ENCODE measurements around the gene RNF220. TPM values are rescaled to one million over a fixed set of nuclear protein-coding genes. Genes with fewer than 3 reads are reported as not detected.

RNF220 gene
- total and polyA plus RNA-seq, 2 donors (not counting 3 experiments of a cell fraction or from before 2014, with no cell fraction given), result 62.7 to 66.6 TPM

- POLR2A ChIA-PET, result no interaction called here
- TF ChIP-seq GATA2 (IDR thresholded peaks at IDR 0.05; ENCODE audit: insufficient read depth, insufficient read length, low read depth, low read length), result no peak
- no peak for TF ChIP-seq FOS (IDR thresholded peaks at IDR 0.05; ENCODE audit: borderline replicate concordance, insufficient read depth, low read length)
- TF ChIP-seq EZH2 (IDR thresholded peaks at IDR 0.05; ENCODE audit: borderline replicate concordance, low read depth, low read length, severe bottlenecking), result no peak
- no peak for TF ChIP-seq POLR2A (IDR thresholded peaks at IDR 0.05; ENCODE audit: low read depth, low read length)
- no peak for TF ChIP-seq MYC (IDR thresholded peaks at IDR 0.05; ENCODE audit: low read depth, low read length)
- TF ChIP-seq CTCF (IDR thresholded peaks at IDR 0.05; ENCODE audit: extremely low read depth in 1 of 2, insufficient read depth in 1 of 2, low read depth in 1 of 2, low read length in 2 of 2), result no peak
- no peak for TF ChIP-seq POLR2AphosphoS5 (IDR thresholded peaks at IDR 0.05; ENCODE audit: insufficient read depth, low read depth, low read length)
- TF ChIP-seq, protein P1, sequence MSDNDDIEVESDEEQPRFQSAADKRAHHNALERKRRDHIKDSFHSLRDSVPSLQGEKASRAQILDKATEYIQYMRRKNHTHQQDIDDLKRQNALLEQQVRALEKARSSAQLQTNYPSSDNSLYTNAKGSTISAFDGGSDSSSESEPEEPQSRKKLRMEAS (IDR thresholded peaks at IDR 0.05; ENCODE audit: insufficient read depth, insufficient read length), result no peak
- no peak for TF ChIP-seq JUN (IDR thresholded peaks at IDR 0.05; ENCODE audit: borderline replicate concordance, insufficient read depth, insufficient read length, low read depth)
- intact Hi-C loops (cut with micrococcal nuclease) (no loop called here), dilution Hi-C loops (cut with MboI; ENCODE audit: extremely low pct_ligation_motif_present, low sequenced_read_pairs) (no loop called here)
- H3K4me3 ChIP-seq (replicated peaks in 1 of 3; ENCODE audit: insufficient read depth in 1 of 3, low read depth in 1 of 3, low read length in 3 of 3), result no peak overlapping the region
- CTCF ChIA-PET, result interaction anchor here (1.5 kb wide), 1 partner anchor 10 kb away, joined by 4 read pairs; no protein-coding TSS in a partner anchor
- H3K27me3 ChIP-seq (ENCODE audit: control insufficient read depth in 2 of 2, insufficient read depth in 2 of 2, low read length in 2 of 2), result peaks cover 20 to 41% of the 10 kb centered on the region in 2 experiments
- FAIRE-seq, result no peak
- no peaks in the 10 kb centered on the region for H3K4me1 ChIP-seq (ENCODE audit: control insufficient read depth, extremely low read depth, insufficient read depth, low read length)
- no peak for DNase-seq (ENCODE audit: low read depth, low spot score)
- no peak overlapping the region for H3K4me2 ChIP-seq (ENCODE audit: insufficient read depth, low read length)
- H4K20me1 ChIP-seq (replicated peaks; ENCODE audit: control insufficient read depth, extremely low read depth, insufficient read depth, low read length), result no peaks in the 10 kb centered on the region
- no peaks in the 10 kb centered on the region for H3K79me2 ChIP-seq (ENCODE audit: control insufficient read depth, insufficient read depth, low read length)
- no TSS peak for BruUV-seq (replicated peaks)
- no peak overlapping the region for H3K27ac ChIP-seq (ENCODE audit: insufficient read depth, low read depth, low read length)
- no peaks in the 10 kb centered on the region for H3K9me3 ChIP-seq (replicated peaks; ENCODE audit: control insufficient read depth, insufficient read depth, low read length)
- no peaks in the 10 kb centered on the region for H3K36me3 ChIP-seq (ENCODE audit: control insufficient read depth in 2 of 2, extremely low read depth in 1 of 2, insufficient read depth in 2 of 2, low read length in 2 of 2)
- no peaks in the 10 kb centered on the region for H3K9me1 ChIP-seq (replicated peaks; ENCODE audit: control insufficient read depth, extremely low read depth, insufficient read depth, low read length)
- H2AFZ ChIP-seq (ENCODE audit: low read depth, low read length), result no peak overlapping the region
- no peak overlapping the region for H3K9ac ChIP-seq (replicated peaks; ENCODE audit: extremely low read depth, insufficient read depth, low read length)
Measured at GRCh38 chr1:44388551-44388950, 16.5 kb upstream of the RNF220 start.
